ENCODE measurements around the gene PODXL. TPM values are rescaled to one million over a fixed set of nuclear protein-coding genes. Genes with fewer than 3 reads are reported as not detected.
A peak's percentile ranks its signal among the peaks of the same experiment; 100 is the strongest.

Gene PODXL
- total and polyA plus RNA-seq, 2 experiments from 2014 or later = 77.3 to 84.1 TPM

- Histone ChIP-seq H2AFZ (no peak overlapping the region), H3K9me3 (ENCODE audit: low read depth) (no peaks in the 10 kb centered on the region), H3K27me3 (no peaks in the 10 kb centered on the region), H3K4me2 (peak overlapping the region; percentile 30), H4K20me1 (ENCODE audit: insufficient read depth, poor library complexity, severe bottlenecking) (no peaks in the 10 kb centered on the region), H3K27ac (peak overlapping the region; percentile 0), H3K4me1 (ENCODE audit: insufficient read depth) (peaks cover 3% of the 10 kb centered on the region), H3K9me2 (replicated peaks; ENCODE audit: insufficient read depth) (no peaks in the 10 kb centered on the region), H3K36me3 (replicated peaks; ENCODE audit: insufficient read depth, low read depth) (no peaks in the 10 kb centered on the region), H3K4me3 (no peak overlapping the region), H3K79me2 (no peaks in the 10 kb centered on the region)
- DNase-seq (ENCODE audit: low spot score) = no peak
- TF ChIP-seq, protein P1, sequence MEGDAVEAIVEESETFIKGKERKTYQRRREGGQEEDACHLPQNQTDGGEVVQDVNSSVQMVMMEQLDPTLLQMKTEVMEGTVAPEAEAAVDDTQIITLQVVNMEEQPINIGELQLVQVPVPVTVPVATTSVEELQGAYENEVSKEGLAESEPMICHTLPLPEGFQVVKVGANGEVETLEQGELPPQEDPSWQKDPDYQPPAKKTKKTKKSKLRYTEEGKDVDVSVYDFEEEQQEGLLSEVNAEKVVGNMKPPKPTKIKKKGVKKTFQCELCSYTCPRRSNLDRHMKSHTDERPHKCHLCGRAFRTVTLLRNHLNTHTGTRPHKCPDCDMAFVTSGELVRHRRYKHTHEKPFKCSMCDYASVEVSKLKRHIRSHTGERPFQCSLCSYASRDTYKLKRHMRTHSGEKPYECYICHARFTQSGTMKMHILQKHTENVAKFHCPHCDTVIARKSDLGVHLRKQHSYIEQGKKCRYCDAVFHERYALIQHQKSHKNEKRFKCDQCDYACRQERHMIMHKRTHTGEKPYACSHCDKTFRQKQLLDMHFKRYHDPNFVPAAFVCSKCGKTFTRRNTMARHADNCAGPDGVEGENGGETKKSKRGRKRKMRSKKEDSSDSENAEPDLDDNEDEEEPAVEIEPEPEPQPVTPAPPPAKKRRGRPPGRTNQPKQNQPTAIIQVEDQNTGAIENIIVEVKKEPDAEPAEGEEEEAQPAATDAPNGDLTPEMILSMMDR (IDR thresholded peaks at IDR 0.05; ENCODE audit: poor library complexity) = no peak
- no peak for TF ChIP-seq EZH2 (IDR thresholded peaks at IDR 0.05; ENCODE audit: borderline replicate concordance)
- no peak for TF ChIP-seq EZH2phosphoT487 (IDR thresholded peaks at IDR 0.05; ENCODE audit: low read depth, severe bottlenecking, unreplicated experiment)
- WGBS (ENCODE audit: low lambda C conversion rate, missing lambda C conversion rate) = 53% methylated on average over 4 of the region's 4 CpGs
These were observed 75.8 kb downstream of the PODXL start for GRCh38 chr7:131480384-131481315.

DNA sequence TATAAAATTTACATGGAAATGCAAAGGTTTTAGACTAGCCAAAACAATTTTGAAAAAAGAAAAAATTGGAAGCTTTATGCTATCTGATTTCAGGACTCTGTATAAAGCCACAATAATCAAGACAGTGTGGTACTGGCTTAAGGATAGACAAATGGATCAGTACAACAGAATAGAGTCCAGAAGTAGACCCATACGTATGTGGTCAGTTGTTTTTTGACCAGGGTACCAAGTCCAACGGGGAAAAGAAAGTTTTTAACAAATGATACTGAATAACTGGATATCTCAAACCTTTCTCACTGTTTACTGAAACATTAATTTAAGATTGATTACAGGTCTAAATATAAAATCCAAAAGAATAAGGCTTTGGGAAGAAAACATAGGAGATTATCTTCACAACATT, 79.7 kb downstream of the PODXL start:
- no peaks in the 10 kb centered on the region for H4K20me1 ChIP-seq (ENCODE audit: insufficient read depth, poor library complexity, severe bottlenecking)
- H3K36me3 ChIP-seq (replicated peaks; ENCODE audit: insufficient read depth, low read depth) = no peaks in the 10 kb centered on the region
- TF ChIP-seq EZH2 (IDR thresholded peaks at IDR 0.05; ENCODE audit: borderline replicate concordance) (no peak), EZH2phosphoT487 (IDR thresholded peaks at IDR 0.05; ENCODE audit: low read depth, severe bottlenecking, unreplicated experiment) (no peak)
- TF ChIP-seq, protein P1 (IDR thresholded peaks at IDR 0.05; ENCODE audit: poor library complexity) = no peak
- no peaks in the 10 kb centered on the region for H3K27me3 ChIP-seq
- no peaks in the 10 kb centered on the region for H3K9me2 ChIP-seq (replicated peaks; ENCODE audit: insufficient read depth)
- H3K27ac ChIP-seq = no peak overlapping the region
- H3K4me3 ChIP-seq = no peak overlapping the region
- H3K4me1 ChIP-seq (ENCODE audit: insufficient read depth) = peaks cover 3% of the 10 kb centered on the region
- no peak overlapping the region for H3K4me2 ChIP-seq
- no peaks in the 10 kb centered on the region for H3K9me3 ChIP-seq (ENCODE audit: low read depth)
- no peak overlapping the region for H2AFZ ChIP-seq
- WGBS (ENCODE audit: low lambda C conversion rate, missing lambda C conversion rate) = 96% methylated on average over 2 of the region's 2 CpGs
- DNase-seq (ENCODE audit: low spot score) = no peak
- H3K79me2 ChIP-seq = no peaks in the 10 kb centered on the region

- H3K9me3 ChIP-seq (ENCODE audit: low read depth) = no peaks in the 10 kb centered on the region
- no peaks in the 10 kb centered on the region for H3K4me1 ChIP-seq (ENCODE audit: insufficient read depth)
- DNase-seq (ENCODE audit: low spot score) = no peak
- H2AFZ ChIP-seq = no peak overlapping the region
- no peaks in the 10 kb centered on the region for H3K9me2 ChIP-seq (replicated peaks; ENCODE audit: insufficient read depth)
- H4K20me1 ChIP-seq (ENCODE audit: insufficient read depth, poor library complexity, severe bottlenecking) = no peaks in the 10 kb centered on the region
- no peaks in the 10 kb centered on the region for H3K27me3 ChIP-seq
- H3K27ac ChIP-seq = no peak overlapping the region
- TF ChIP-seq, protein P1 (IDR thresholded peaks at IDR 0.05; ENCODE audit: poor library complexity) = no peak
- no peak for TF ChIP-seq EZH2phosphoT487 (IDR thresholded peaks at IDR 0.05; ENCODE audit: low read depth, severe bottlenecking, unreplicated experiment)
- no peak overlapping the region for H3K4me3 ChIP-seq
- H3K79me2 ChIP-seq = peaks cover 3% of the 10 kb centered on the region
- no peaks in the 10 kb centered on the region for H3K36me3 ChIP-seq (replicated peaks; ENCODE audit: insufficient read depth, low read depth)
- 97% methylated on average over 4 of the region's 4 CpGs for WGBS (ENCODE audit: low lambda C conversion rate, missing lambda C conversion rate)
- no peak overlapping the region for H3K4me2 ChIP-seq
These were observed 85.0 kb downstream of the PODXL start for GRCh38 chr7:131471250-131472004.
